Pancreas (tissue), 10 donors: ENCODE measurements around the gene LRMDA. TPM values are rescaled to one million over a fixed set of nuclear protein-coding genes. Genes with fewer than 3 reads are reported as not detected.

Source experiments
- ATAC-seq, 4 donors: fragments of 200-7000 bp; cut with Tn5 transposase; one replicate each; pipeline versions ENCODE4 v1.8.0 to v1.9.1; 2020; ENCODE audit warnings: mild to moderate bottlenecking in 4 of 4, moderate library complexity in 4 of 4
- DNase-seq, 6 donors: peaks; one replicate each; pipeline ENCODE4 v3.0.0-alpha.2; 2020
- FAIRE-seq: peaks from 2 replicates; lab custom pipeline; 2012; peaks lifted over from hg19 to GRCh38; lab: Jason Lieb, UNC
- H3K27ac ChIP-seq, 4 donors: fragments of 200-600 bp; sonication (generic); 1 replicate in 3 of 4; 2 replicates in 1 of 4; pipeline versions ENCODE4 v1.5.0 to v1.8.0; 2020
- H3K27me3 ChIP-seq, 4 donors: fragments of 200-600 bp; one replicate each; pipeline ENCODE4 v1.8.0; 2021
- H3K36me3 ChIP-seq, 3 donors: fragments of 200-600 bp; sonication (generic) in 1 of 3; one replicate each; pipeline versions ENCODE4 v1.5.0 to v1.8.0; 2020 to 2021
- H3K4me1 ChIP-seq, 3 donors: fragments of 200-600 bp; one replicate each; pipeline ENCODE4 v1.8.0; 2021
- H3K4me3 ChIP-seq, 4 donors: fragments of 200-600 bp; sonication (generic) in 2 of 4; one replicate each; pipeline versions ENCODE4 v1.5.0 to v1.8.0; 2020 to 2021
- H3K9me3 ChIP-seq, 4 donors: fragments of 200-600 bp; one replicate each; pipeline ENCODE4 v1.8.0; 2021
- WGBS, 2 donors: extraction: QIAGEN DNeasy Blood & Tissue Kit; methylation state at CpG; one replicate each; pipeline ENCODE4 v1.1.7; 2013; 5-methylcytosine and 5-hydroxymethylcytosine counted together
- intact Hi-C, 3 donors: fragments of 100-400 bp; cut with DNase I; formaldehyde crosslinking; loops; one replicate each; pipeline versions ENCODE4 v1.11.1 to v1.14.2; 2022
- polyA plus RNA-seq, 2 donors: library from polyadenylated mRNA; stranded (reverse); fragments of 200-250 nt; gene quantifications; one replicate each; pipeline ENCODE4 v1.2.3, GENCODE V29; 2013
- total RNA-seq, 6 donors: library from RNA; stranded (reverse); fragmentation: NEBNext Ultra II Directional in 4 of 6; extraction: Animal tissue kit (Norgen Biotek cat#: 25700) in 4 of 6; gene quantifications; one replicate each; pipeline versions ENCODE4 v1.2.1 to v1.2.4, GENCODE V29; 2021 to 2023
- TF ChIP-seq, protein P1 (sequence below), 4 donors: fragments of 200-600 bp; sonication (generic) in 3 of 4; IDR thresholded peaks; one replicate each; pipeline versions ENCODE4 v1.5.0 to v1.8.0; 2021; ENCODE audit warnings: antibody characterized with exemption in 4 of 4
- donor health status: healthy with polysubstance abuse.
- donor health status: DM: no; HTN: no; CAD: no; lungs with moderate emphysema.
- donor health status: DM: no; HTN: no; CAD: no.
- donor health status: control.
- donor health status: control.
- donor health status: Bipolar disorder and iron deficiency.
- donor health status: DM: yes; HTN: yes; CAD: no.
- donor health status: DM: no; HTN: no; CAD: no.
- donor health status: DM: no; HTN: no; CAD: no.
- donor health status: DM: yes; HTN: yes; CAD: no.

Gene LRMDA
- total and polyA plus RNA-seq, 8 donors, result 4.6 to 21.2 (median 13.4) TPM

DNA sequence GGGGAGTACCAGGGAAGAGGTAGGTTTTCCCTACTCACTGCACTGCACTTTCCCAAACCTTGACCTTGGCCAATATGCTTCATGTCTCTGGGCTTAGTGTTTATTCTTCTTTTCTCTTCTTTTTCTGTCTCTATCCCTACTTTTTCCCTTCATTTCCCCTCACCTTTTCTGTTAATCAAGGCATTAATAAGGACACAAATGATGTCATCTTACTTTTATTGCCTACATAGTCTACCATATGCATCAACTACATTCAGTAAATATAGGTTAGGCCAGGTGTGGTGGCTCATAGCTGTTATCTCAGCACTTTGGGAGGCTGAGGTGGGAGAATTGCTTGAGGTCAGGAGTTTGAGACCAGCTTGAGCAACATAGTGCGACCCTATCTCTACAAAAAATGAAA, 16.9 kb upstream of the LRMDA start:
- Histone ChIP-seq H3K27me3 (no peaks in the 10 kb centered on the region), H3K4me3 (no peak overlapping the region), H3K36me3 (no peaks in the 10 kb centered on the region), H3K4me1 (peaks cover 0 to 4% (median 0%) of the 10 kb centered on the region in 3 donors), H3K27ac (no peak overlapping the region), H3K9me3 (no peaks in the 10 kb centered on the region)
- ATAC-seq, result no peak
- intact Hi-C loops, result loop anchor here in 2 of 3 donors (10.0 kb wide), 2 partner anchors 310 to 490 kb away; no protein-coding TSS in a partner anchor
- DNase-seq, result no peak
- no peak for FAIRE-seq
- 93 to 95% methylated on average over 1 of the region's 1 CpG for WGBS, 2 donors
- TF ChIP-seq, protein P1, sequence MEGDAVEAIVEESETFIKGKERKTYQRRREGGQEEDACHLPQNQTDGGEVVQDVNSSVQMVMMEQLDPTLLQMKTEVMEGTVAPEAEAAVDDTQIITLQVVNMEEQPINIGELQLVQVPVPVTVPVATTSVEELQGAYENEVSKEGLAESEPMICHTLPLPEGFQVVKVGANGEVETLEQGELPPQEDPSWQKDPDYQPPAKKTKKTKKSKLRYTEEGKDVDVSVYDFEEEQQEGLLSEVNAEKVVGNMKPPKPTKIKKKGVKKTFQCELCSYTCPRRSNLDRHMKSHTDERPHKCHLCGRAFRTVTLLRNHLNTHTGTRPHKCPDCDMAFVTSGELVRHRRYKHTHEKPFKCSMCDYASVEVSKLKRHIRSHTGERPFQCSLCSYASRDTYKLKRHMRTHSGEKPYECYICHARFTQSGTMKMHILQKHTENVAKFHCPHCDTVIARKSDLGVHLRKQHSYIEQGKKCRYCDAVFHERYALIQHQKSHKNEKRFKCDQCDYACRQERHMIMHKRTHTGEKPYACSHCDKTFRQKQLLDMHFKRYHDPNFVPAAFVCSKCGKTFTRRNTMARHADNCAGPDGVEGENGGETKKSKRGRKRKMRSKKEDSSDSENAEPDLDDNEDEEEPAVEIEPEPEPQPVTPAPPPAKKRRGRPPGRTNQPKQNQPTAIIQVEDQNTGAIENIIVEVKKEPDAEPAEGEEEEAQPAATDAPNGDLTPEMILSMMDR (IDR thresholded peaks at IDR 0.05), result no peak

DNA sequence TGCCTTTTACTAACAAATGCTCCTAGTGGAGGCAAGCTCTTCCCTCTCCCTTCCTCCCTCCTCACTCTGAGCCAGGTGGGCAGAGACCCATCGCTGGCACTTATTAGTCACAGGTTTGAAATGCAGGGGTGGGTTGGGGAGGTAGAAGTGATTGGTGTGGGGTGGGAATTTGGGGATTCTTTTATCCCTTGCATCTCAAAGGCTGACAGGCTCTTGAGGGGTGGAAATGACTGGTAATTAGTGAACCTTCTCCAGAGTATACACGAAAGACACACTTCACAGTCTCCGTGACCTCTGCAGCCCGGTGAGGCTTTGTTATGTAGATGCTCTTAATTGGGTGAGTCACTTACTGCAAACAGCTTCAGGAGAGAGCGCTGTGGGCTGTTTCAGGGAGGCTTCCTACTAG, 13.9 kb upstream of the LRMDA start:
- Histone ChIP-seq H3K4me3 (no peak overlapping the region), H3K9me3 (no peaks in the 10 kb centered on the region), H3K27ac (no peak overlapping the region), H3K36me3 (no peaks in the 10 kb centered on the region), H3K27me3 (no peaks in the 10 kb centered on the region), H3K4me1 (no peaks in the 10 kb centered on the region)
- DNase-seq, result no peak
- WGBS, 2 donors, result 72 to 82% methylated on average over 5 of the region's 5 CpGs
- ATAC-seq, result no peak
- intact Hi-C loops, result loop anchor here in 2 of 3 donors (10.0 kb wide), 2 partner anchors 307 to 487 kb away; no protein-coding TSS in a partner anchor
- FAIRE-seq, result no peak
- TF ChIP-seq, protein P1 (IDR thresholded peaks at IDR 0.05), result no peak

DNA sequence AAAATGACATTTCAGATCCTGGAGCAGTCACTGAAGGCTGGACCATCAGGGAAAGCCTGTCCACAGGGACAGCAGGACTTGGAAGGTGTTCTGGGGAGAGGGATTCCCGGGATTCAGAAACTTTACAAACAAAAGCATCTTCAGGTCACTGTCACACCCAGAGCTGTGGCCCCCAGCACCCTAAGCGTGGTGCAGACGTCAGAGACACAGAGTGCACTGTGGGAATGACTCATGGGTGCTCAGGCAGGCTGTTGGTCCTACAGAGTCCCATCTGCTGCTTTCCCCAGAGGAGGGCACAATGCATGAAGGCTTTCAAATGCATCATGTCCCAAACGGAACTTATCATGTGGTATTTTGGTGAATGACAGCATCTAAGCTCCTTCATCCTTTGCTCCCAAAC, 13.1 kb upstream of the LRMDA start:
- 75 to 81% methylated on average over 4 of the region's 4 CpGs for WGBS, 2 donors
- Histone ChIP-seq H3K4me3 (no peak overlapping the region), H3K4me1 (no peaks in the 10 kb centered on the region), H3K36me3 (no peaks in the 10 kb centered on the region), H3K27ac (no peak overlapping the region), H3K27me3 (no peaks in the 10 kb centered on the region), H3K9me3 (no peaks in the 10 kb centered on the region)
- no peak for FAIRE-seq
- DNase-seq, result no peak
- no peak for ATAC-seq
- TF ChIP-seq, protein P1 (IDR thresholded peaks at IDR 0.05), result no peak
- intact Hi-C loops, result loop anchor here in 2 of 3 donors (10.0 kb wide), 2 partner anchors 307 to 487 kb away; no protein-coding TSS in a partner anchor

DNA sequence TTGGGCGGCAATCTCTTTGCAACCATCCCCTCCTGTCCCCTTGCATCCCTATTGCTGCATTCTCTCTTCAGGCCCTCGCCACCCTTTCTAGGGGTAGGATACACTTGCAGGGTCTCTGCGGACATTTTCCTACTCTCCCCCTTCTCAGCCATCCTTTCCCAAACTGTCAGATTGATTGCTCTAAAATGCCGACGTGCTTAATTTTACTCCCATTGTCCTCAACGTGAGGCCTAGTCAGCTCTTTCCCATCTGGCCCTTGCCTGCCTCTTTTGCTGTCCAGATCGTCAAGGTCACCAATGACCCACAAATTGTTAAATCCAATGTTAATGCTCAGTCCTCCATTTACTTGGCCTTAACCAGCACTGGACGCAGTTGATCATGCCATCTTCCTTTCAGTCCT, 12.7 kb upstream of the LRMDA start:
- intact Hi-C loops, result loop anchor here in 2 of 3 donors (10.0 kb wide), 2 partner anchors 306 to 486 kb away; no protein-coding TSS in a partner anchor
- no peak for ATAC-seq
- TF ChIP-seq, protein P1 (IDR thresholded peaks at IDR 0.05), result no peak
- Histone ChIP-seq H3K4me3 (no peak overlapping the region), H3K36me3 (no peaks in the 10 kb centered on the region), H3K9me3 (no peaks in the 10 kb centered on the region), H3K27ac (no peak overlapping the region), H3K4me1 (no peaks in the 10 kb centered on the region), H3K27me3 (no peaks in the 10 kb centered on the region)
- no peak for FAIRE-seq
- no peak for DNase-seq
- WGBS, 2 donors, result 91% methylated on average over 8 of the region's 8 CpGs

DNA sequence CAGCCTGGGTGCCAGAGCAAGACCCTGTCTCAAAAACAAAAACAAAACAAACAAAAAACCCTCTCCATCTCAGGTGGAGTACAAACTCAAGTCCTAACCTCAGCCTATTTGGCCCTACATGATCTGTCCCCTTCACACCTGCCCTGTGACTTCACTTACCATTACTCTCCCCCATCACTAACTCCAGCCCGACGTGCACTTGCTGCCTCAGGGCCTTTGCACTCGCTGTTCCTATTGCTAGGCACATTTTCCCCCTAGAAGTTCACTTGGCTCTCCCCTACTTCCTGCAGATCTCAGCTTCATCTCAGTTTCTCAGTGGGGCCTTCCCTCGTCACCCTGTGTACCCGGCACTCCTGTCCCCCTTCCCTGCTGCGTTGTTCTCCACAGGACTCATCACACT, 8.5 kb upstream of the LRMDA start:
- ATAC-seq (no peak), FAIRE-seq (no peak), DNase-seq (no peak)
- Histone ChIP-seq H3K4me1 (peaks cover 0 to 10% (median 9%) of the 10 kb centered on the region in 3 donors), H3K9me3 (no peaks in the 10 kb centered on the region), H3K36me3 (no peaks in the 10 kb centered on the region), H3K27me3 (no peaks in the 10 kb centered on the region), H3K27ac (no peak overlapping the region), H3K4me3 (no peak overlapping the region)
- intact Hi-C loops, result no loop called here
- WGBS, 2 donors, result 98 to 99% methylated on average over 6 of the region's 6 CpGs
- TF ChIP-seq, protein P1 (IDR thresholded peaks at IDR 0.05), result no peak
